Measurements from ENCODE around the gene DTNB. TPM values are rescaled to one million over a fixed set of nuclear protein-coding genes. Genes with fewer than 3 reads are reported as not detected.

The DTNB gene
- total RNA-seq, 4 donors from 2014 or later = 12.4 to 28.8 (median 14.9) TPM

DNA sequence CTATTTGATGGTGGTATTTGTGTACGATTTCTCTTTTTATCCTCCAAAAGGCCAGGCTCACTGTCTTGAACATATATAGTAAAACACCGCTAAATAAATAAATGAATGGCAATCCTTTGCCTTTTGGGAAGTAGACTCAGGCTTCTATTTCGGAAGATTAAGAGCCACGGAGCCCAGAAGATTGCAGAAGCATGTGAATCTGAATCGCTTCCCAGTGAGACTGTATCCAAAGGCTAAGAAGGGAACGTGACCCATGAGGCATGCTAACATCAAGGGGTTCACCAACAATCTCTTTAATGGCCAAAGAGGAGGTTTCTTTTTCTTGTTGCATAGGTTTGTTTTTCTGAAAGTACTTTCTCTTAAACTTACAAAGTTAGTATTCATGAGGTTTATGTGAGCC lies 261.6 kb downstream of the DTNB start:
- Histone ChIP-seq H3K27me3 (no peaks in the 10 kb centered on the region), H3K4me3 (no peak overlapping the region), H3K4me1 (no peaks in the 10 kb centered on the region), H3K9me3 (no peaks in the 10 kb centered on the region), H3K27ac (no peak overlapping the region), H3K36me3 (no peaks in the 10 kb centered on the region)
- intact Hi-C loops (cut with DNase I; ENCODE audit: low total_unique reads) = no loop called here
- DNase-seq = no peak
- TF ChIP-seq POLR2A (IDR thresholded peaks at IDR 0.05) = no peak
- TF ChIP-seq, protein P1, sequence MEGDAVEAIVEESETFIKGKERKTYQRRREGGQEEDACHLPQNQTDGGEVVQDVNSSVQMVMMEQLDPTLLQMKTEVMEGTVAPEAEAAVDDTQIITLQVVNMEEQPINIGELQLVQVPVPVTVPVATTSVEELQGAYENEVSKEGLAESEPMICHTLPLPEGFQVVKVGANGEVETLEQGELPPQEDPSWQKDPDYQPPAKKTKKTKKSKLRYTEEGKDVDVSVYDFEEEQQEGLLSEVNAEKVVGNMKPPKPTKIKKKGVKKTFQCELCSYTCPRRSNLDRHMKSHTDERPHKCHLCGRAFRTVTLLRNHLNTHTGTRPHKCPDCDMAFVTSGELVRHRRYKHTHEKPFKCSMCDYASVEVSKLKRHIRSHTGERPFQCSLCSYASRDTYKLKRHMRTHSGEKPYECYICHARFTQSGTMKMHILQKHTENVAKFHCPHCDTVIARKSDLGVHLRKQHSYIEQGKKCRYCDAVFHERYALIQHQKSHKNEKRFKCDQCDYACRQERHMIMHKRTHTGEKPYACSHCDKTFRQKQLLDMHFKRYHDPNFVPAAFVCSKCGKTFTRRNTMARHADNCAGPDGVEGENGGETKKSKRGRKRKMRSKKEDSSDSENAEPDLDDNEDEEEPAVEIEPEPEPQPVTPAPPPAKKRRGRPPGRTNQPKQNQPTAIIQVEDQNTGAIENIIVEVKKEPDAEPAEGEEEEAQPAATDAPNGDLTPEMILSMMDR (IDR thresholded peaks at IDR 0.05) = no peak

DNA sequence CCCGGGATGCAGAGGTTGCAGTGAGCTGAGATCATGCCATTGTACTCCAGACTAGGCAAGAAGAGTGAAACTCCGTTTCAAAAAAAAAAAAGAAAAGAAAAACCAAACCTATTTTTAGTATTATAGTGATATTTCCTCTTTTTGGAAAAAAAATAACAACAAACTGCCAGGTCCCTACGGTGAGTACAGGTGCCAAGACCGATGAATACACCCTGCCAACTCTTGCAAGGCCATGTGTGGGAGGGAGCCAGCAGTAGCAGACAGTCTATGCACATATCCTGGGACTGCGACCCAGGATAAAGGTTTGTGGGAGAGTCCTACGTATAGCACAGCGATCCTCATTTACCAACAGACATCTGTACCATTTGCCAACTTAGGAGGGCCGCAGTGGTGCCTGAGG lies 262.1 kb downstream of the DTNB start:
- no peaks in the 10 kb centered on the region for H3K36me3 ChIP-seq
- no peaks in the 10 kb centered on the region for H3K9me3 ChIP-seq
- no peaks in the 10 kb centered on the region for H3K27me3 ChIP-seq
- intact Hi-C loops (cut with DNase I; ENCODE audit: low total_unique reads) = no loop called here
- H3K27ac ChIP-seq = no peak overlapping the region
- no peak overlapping the region for H3K4me3 ChIP-seq
- TF ChIP-seq, protein P1 (IDR thresholded peaks at IDR 0.05) = no peak
- no peak for TF ChIP-seq POLR2A (IDR thresholded peaks at IDR 0.05)
- DNase-seq = no peak
- H3K4me1 ChIP-seq = no peaks in the 10 kb centered on the region

GRCh38 chr2:25410370-25410769 lies 263.0 kb downstream of the DTNB start:
- Histone ChIP-seq H3K27ac (no peak overlapping the region), H3K36me3 (no peaks in the 10 kb centered on the region), H3K4me3 (no peak overlapping the region), H3K9me3 (no peaks in the 10 kb centered on the region), H3K4me1 (no peaks in the 10 kb centered on the region), H3K27me3 (no peaks in the 10 kb centered on the region)
- DNase-seq = no peak
- no peak for TF ChIP-seq POLR2A (IDR thresholded peaks at IDR 0.05)
- TF ChIP-seq, protein P1 (IDR thresholded peaks at IDR 0.05) = no peak
- intact Hi-C loops (cut with DNase I; ENCODE audit: low total_unique reads) = no loop called here

GRCh38 chr2:25409468-25409867 lies 263.9 kb downstream of the DTNB start:
- H3K36me3 ChIP-seq = no peaks in the 10 kb centered on the region
- no peak overlapping the region for H3K27ac ChIP-seq
- H3K27me3 ChIP-seq = no peaks in the 10 kb centered on the region
- no peak for DNase-seq
- no peaks in the 10 kb centered on the region for H3K9me3 ChIP-seq
- TF ChIP-seq, protein P1 (IDR thresholded peaks at IDR 0.05) = no peak
- TF ChIP-seq POLR2A (IDR thresholded peaks at IDR 0.05) = no peak
- no peak overlapping the region for H3K4me3 ChIP-seq
- intact Hi-C loops (cut with DNase I; ENCODE audit: low total_unique reads) = no loop called here
- no peaks in the 10 kb centered on the region for H3K4me1 ChIP-seq

DNA sequence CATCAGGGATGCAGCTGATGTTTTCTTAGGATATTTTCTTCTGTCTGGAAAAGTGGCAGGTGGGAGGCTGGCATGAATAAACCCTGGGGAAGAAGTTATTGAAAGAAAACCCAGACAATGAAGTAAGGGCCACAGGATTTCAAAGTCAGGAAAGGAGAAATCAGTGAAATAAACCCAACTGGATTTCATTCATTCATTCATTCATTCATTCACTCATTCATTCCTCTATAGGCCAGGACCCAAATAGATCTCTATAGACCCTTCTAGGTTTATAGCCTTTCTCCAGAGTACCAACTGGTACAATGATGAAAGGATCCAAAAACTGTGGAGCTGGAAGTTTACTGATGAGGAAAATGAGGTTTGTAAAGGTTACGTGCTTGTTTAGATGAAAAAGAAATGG lies 264.3 kb downstream of the DTNB start:
- no peaks in the 10 kb centered on the region for H3K9me3 ChIP-seq
- no peaks in the 10 kb centered on the region for H3K4me1 ChIP-seq
- H3K27ac ChIP-seq = no peak overlapping the region
- no peak for DNase-seq
- no peak for TF ChIP-seq POLR2A (IDR thresholded peaks at IDR 0.05)
- TF ChIP-seq, protein P1 (IDR thresholded peaks at IDR 0.05) = no peak
- intact Hi-C loops (cut with DNase I; ENCODE audit: low total_unique reads) = no loop called here
- H3K27me3 ChIP-seq = no peaks in the 10 kb centered on the region
- H3K36me3 ChIP-seq = no peaks in the 10 kb centered on the region
- no peak overlapping the region for H3K4me3 ChIP-seq

All from uterus (tissue), 4 donors.